Esophagus squamous epithelium (tissue), 4 donors: ENCODE measurements around the gene NAB1.

ENCODE experiments used
- POLR2A ChIP-seq, 4 donors: fragments of 450-650 bp; IDR thresholded peaks; one replicate each; pipeline ENCODE4 v1.6.1; 2017; ENCODE audit warnings: antibody characterized with exemption in 4 of 4, mild to moderate bottlenecking in 4 of 4, moderate library complexity in 3 of 4
- TF ChIP-seq, protein P1 (sequence below), 6 experiments: fragments of 450-650 bp in 4 of 6; fragments of 200-600 bp in 2 of 6; sonication (generic) in 2 of 6; IDR thresholded peaks; one replicate each; pipeline ENCODE4 v1.5.1; 2016 to 2019; ENCODE audit warnings: antibody characterized with exemption in 6 of 6, mild to moderate bottlenecking in 4 of 6, moderate library complexity in 4 of 6

DNA sequence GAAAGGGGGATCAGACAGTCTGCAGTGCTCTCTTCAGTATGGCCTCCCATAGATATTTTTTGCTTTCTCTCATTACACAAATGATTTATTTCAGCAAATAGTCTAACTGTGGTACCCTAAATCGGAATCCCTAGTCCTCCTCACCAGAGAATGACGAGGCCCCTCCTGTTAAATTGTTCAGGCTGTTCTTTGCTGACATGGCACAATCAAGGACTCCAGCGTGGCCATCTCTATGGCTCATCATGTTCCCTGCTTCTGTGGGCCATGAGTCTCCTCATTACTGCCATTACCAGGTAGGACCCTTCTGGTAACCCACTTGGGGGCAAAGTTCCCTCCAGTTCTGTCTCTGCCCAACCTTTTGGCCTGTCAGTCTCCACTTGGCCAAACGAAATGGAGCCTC is 62.2 kb downstream of the NAB1 start:
- TF ChIP-seq, protein P1, sequence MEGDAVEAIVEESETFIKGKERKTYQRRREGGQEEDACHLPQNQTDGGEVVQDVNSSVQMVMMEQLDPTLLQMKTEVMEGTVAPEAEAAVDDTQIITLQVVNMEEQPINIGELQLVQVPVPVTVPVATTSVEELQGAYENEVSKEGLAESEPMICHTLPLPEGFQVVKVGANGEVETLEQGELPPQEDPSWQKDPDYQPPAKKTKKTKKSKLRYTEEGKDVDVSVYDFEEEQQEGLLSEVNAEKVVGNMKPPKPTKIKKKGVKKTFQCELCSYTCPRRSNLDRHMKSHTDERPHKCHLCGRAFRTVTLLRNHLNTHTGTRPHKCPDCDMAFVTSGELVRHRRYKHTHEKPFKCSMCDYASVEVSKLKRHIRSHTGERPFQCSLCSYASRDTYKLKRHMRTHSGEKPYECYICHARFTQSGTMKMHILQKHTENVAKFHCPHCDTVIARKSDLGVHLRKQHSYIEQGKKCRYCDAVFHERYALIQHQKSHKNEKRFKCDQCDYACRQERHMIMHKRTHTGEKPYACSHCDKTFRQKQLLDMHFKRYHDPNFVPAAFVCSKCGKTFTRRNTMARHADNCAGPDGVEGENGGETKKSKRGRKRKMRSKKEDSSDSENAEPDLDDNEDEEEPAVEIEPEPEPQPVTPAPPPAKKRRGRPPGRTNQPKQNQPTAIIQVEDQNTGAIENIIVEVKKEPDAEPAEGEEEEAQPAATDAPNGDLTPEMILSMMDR (IDR thresholded peaks at IDR 0.05) = no peak
- TF ChIP-seq POLR2A (IDR thresholded peaks at IDR 0.05) = no peak
